Fibroblast of pulmonary artery (primary cell): Measurements from ENCODE around the gene MFRP.

Experiments
- DNase-seq: peaks from one replicate; pipeline ENCODE4 v3.0.0-alpha.2; 2010; ENCODE audit warnings: low read depth
- H3K4me3 ChIP-seq: replicated peaks from 2 replicates; pipeline ENCODE4 v1.5.1; 2011; ENCODE audit warnings: low read depth, mild to moderate bottlenecking, control low read depth, low read length, moderate library complexity
- TF ChIP-seq, protein P1 (sequence below): IDR thresholded peaks from 2 replicates; pipeline ENCODE4 v1.5.1; 2011; ENCODE audit warnings: mild to moderate bottlenecking, control low read depth, low read length, inconsistent platforms; ENCODE audit errors: missing control alignments

The MFRP gene

DNA sequence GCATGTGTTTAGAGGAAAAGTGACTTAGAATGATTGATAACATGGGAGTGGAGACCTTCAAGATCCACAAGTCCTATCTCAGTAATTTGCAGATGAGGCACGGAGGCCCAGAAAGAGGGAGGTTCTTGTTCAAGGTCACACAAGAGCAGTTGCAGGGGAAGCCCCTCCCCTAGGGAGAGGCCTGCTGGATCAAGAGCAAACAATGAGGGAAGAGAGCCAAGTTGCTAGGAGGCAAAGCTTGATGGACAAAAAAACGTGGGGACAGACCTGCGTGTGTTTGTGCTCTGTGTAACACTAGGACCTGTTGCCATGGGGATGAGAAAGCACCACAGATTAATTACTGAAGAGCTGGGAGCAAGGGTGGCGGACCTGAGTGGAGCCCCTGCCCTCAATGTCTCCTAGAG is 6.4 kb upstream of the MFRP start:
- H3K4me3 ChIP-seq: no peak overlapping the region
- peak; percentile 82 for DNase-seq
- TF ChIP-seq, protein P1, sequence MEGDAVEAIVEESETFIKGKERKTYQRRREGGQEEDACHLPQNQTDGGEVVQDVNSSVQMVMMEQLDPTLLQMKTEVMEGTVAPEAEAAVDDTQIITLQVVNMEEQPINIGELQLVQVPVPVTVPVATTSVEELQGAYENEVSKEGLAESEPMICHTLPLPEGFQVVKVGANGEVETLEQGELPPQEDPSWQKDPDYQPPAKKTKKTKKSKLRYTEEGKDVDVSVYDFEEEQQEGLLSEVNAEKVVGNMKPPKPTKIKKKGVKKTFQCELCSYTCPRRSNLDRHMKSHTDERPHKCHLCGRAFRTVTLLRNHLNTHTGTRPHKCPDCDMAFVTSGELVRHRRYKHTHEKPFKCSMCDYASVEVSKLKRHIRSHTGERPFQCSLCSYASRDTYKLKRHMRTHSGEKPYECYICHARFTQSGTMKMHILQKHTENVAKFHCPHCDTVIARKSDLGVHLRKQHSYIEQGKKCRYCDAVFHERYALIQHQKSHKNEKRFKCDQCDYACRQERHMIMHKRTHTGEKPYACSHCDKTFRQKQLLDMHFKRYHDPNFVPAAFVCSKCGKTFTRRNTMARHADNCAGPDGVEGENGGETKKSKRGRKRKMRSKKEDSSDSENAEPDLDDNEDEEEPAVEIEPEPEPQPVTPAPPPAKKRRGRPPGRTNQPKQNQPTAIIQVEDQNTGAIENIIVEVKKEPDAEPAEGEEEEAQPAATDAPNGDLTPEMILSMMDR: no peak

DNA sequence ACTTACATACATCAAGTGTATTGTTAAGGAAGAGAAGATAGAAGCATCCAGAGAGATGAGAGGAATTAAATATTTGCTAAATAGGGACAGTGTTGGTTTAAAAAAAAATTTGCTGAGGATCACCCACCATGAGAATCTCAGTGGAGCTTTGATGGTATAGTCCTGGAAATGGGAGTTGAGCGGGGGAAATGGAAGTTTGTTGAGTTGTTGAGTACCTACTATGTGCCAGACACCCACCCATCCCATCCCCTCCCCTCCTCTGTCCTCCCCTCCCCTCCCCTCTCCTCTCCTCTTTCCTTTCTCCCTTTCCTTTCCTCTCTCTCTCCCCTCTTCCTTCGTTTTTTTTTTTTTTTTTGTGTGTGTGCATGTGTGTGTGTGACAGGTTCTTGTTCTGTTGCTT is 4.7 kb upstream of the MFRP start:
- DNase-seq: no peak

DNA sequence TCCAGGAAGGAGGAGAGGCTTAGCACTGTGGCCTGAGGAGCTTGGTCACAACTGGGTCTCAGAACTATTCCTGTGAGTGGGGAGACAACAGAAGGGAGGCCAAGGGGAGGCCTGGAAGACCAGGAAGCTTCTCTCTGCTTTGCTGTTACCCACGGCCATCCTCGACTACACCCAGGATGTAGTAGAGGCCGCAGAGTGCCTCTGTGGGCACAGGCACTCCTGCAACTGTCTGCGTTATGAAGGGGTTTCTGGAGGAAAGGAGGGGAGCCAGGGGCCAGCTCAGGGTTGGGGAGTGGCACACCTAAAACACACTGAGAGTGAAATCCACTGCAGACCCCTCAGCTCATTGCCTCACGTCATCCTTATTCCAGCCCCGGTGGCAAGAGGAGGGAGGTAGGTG is 3.8 kb upstream of the MFRP start:
- no peak overlapping the region for H3K4me3 ChIP-seq
- TF ChIP-seq, protein P1: no peak

More for the DNA sequence above, 4.7 kb upstream of the MFRP start:
- TF ChIP-seq, protein P1: no peak
- H3K4me3 ChIP-seq: no peak overlapping the region

DNA sequence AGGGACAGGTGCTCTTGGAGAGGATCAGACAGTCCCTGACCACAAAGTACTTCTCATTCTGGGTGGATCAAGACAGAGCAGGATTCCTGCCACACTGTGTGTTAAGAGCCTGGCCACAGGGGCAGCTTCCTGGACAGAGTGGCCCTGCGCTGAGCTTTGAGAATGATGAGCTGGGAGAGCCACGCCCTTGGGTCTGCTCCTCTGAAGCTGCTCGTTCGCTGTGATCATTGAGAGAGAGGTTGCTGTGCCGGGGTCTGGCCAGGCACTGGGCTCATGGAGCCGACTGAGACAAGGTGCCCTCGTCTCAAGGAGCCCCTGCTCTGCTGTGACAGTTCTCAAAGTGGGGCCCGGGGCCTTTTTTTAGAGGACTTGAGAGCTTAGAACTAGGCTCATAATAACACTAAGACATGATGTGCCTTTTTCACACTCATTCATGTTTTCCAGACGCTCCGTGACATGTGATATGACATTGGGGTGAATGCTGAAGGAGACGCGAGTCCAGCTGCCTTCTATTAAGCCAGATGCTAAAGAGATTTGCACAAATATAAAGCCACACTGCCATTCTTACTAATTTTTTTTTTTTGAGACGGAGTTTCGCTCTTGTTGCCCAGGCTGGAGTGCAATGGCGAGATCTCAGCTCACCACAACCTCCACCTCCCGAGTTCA is 1.6 kb upstream of the MFRP start:
- DNase-seq: no peak
- TF ChIP-seq, protein P1: no peak
- H3K4me3 ChIP-seq: no peak overlapping the region

More for the DNA sequence above, 3.8 kb upstream of the MFRP start:
- no peak for DNase-seq

DNA sequence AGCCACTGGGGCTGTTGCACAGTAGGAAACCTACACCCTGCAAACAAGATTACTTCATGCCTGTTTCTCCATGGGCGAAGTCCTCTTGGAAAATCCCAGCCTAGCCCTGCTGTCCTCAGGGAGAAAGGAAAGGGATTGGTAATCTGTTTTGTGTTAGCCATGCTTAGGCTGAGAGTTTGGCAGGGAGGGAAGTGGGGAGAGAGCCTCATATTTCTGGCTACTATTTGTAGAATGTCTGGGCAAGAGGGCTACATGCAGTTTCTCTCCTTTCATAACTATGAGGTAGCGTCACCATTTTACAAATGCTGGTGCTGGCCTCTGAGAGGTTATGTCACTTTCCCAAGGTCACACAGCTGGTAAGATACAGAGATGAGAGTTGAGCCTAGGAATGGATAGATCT is 737 bp upstream of the MFRP start:
- TF ChIP-seq, protein P1: no peak
- no peak overlapping the region for H3K4me3 ChIP-seq
- DNase-seq: no peak

DNA sequence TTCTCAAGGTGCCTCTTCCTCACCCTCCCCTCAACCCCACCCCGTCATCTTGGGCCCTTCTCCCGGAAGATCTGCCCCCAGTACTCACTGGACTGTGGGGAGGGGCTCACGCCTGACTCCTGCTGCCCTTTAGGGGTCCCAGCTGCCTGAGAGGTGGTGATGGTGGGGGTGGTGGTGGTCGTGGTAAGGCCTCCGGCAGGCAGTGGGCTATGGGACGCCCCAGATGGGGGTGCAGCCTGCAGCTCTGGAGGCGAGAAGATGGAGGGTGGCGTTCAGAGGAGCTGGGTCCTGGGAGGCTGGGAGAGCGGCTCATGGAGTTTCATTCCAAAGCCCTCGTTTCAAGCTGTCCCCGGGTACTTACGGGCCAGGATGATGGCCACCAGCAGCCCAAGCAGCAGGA is 820 bp downstream of the MFRP start:
- no peak overlapping the region for H3K4me3 ChIP-seq
- no peak for DNase-seq
- TF ChIP-seq, protein P1: no peak
